Activated CD8-positive, alpha-beta memory T cell treated with anti-CD3 and anti-CD28 coated beads for 1 hour (primary cell): ENCODE results near the gene SLC12A6.
"Not testable (repeated sequence)": the region's sequence is repeated elsewhere in the genome, so short reads cannot be mapped to it uniquely, and the experiment has no call there.

Experiments
- DNase-seq, 2 donors: peaks; one replicate each; pipeline ENCODE4 v3.0.0-alpha.2; 2020; ENCODE audit warnings: low read depth in 1 of 2; ENCODE audit errors: extremely low read depth in 1 of 2

Gene SLC12A6

DNA sequence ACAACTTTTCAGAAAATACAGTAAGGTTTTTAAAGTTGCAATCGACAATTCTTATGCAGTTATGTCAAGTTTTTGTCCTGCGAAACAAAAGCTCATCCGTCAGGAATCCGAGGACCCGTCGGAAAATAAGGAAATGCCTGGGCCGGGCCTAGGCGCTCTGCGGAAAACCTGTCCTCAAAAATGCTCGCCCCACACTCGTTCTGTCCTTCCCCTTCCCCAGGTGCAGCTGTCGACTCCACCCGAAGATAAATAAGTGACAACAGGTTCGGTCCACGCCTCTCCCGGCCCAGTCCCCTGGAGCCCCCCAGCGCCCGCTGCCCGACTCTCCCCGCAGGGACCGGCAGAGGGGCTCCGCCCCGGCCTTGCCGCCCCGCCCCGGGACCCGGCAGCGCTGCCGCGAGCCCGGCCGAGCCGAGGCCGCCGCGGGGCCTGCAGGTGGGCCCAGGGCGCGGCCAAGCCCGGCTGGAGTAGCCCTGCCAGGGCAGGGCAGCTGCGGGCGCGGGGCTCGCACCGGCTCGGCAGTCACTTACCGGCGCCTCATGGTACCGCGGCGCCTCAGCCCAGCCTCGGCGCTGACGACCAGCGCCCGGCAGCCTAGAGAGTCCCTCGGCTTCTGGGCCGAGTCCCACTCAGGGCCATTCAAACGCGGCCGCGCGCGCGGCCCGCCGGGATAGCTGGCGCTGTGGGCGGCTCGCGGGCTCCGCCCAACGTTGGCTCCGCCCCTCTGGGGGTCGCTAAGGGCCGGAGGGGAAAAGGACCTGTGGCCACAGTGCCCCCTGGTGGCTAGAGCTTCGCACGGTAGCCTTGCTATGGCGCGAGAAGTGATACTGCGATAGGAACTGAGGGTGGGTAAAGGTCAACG is 127.9 kb downstream of the SLC12A6 start, which contains the start of gene KATNBL1:
Gene KATNBL1, minus strand, starts transcription at position 676 of the 862 bp plus-strand sequence. CDS start 46,420 bp downstream, outside the sequence.
- peak; percentile 83 to 99 for DNase-seq

DNA sequence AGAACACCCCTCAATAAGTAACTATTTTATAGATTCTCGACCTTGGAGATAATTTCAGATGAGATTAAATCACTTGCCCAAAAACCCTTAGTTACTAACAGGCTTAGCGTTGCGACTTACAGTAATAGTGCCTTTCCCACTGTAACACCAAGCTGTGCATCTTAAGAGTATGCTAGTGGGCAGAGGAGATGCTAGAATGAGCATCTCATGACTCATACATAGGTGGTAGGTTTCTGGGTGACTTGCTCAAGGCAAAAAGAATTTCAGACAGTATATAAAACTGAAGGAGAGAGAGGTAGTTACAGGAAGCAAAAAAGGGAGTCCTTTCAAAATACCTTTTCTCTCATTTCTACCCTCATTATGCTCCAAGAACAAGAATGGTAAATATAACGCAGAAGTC is 131.6 kb downstream of the SLC12A6 start:
- no peak for DNase-seq

GRCh38 chr15:34203936-34204335 is 133.6 kb downstream of the SLC12A6 start:
- DNase-seq, result no peak

- DNase-seq, result no peak
These were observed 134.3 kb downstream of the SLC12A6 start for GRCh38 chr15:34203305-34203704.

- not testable (repeated sequence) for DNase-seq
These were observed 144.3 kb downstream of the SLC12A6 start for GRCh38 chr15:34193272-34193671.

GRCh38 chr15:34188711-34189110 is 148.9 kb downstream of the SLC12A6 start:
- no peak for DNase-seq

DNA sequence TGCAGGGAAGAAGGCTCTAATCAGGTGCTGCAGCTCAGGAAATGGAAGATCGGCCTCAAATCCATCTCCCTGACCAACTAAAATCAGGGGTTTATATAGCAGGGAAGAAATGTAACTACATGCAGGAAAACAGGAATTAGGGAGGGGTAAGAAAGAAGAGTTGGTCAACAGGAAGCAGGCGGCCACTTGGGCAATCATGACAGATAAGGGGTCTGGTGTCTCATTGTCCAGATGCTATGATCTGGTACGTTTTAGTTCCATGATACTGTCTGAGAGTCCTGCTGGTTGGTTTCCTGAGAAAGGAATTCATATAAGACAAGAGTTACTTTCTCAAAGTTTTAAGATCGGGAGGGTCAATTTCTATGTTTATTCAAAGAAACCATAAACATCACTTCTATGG is 151.9 kb downstream of the SLC12A6 start:
- no peak for DNase-seq

DNA sequence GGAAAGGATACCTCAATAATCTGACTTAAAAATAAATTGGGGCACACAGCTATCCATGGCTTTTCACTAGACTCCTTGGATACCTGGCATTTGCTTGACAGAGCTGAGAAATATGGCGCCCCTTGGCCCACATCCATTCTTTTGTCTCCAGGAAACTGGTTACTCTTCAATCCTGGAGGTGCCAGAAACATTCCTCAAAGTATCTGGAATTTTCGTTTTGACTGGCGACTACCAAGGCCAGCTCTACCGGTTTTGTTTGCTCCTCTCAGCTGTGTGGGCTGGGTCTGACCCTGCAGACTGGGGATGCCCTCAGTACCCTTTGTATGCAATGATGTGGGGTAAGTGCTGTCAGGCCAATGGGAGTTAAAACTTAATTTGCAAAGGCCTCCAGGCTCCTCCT is 154.6 kb downstream of the SLC12A6 start:
- no peak for DNase-seq
